Right lobe of liver (tissue), 6 donors: Measurements from ENCODE around the gene UTS2R. TPM values are rescaled to one million over a fixed set of nuclear protein-coding genes. Genes with fewer than 3 reads are reported as not detected.
"Not testable (repeated sequence)": the region's sequence is repeated elsewhere in the genome, so short reads cannot be mapped to it uniquely, and the experiment has no call there.

ENCODE experiments used
- ATAC-seq, 4 donors: fragments of 200-7000 bp; cut with Tn5 transposase; one replicate each; pipeline ENCODE4 v1.9.1; 2020; ENCODE audit warnings: mild to moderate bottlenecking in 4 of 4, moderate library complexity in 4 of 4
- DNase-seq, 3 donors: peaks; one replicate each; pipeline ENCODE4 v3.0.0-alpha.2; 2020
- H3K27ac ChIP-seq, 3 donors: fragments of 200-600 bp; one replicate each; pipeline ENCODE4 v1.8.0; 2022
- H3K27me3 ChIP-seq, 2 donors: fragments of 200-600 bp; one replicate each; pipeline ENCODE4 v1.8.0; 2022
- H3K36me3 ChIP-seq, 4 donors: fragments of 200-600 bp; sonication (generic) in 1 of 4; one replicate each; pipeline versions ENCODE4 v1.5.1 to v1.8.0; 2017 to 2022; ENCODE audit warnings: control low read depth in 1 of 4
- H3K4me1 ChIP-seq, 4 donors: fragments of 200-600 bp; sonication (generic) in 1 of 4; one replicate each; pipeline versions ENCODE4 v1.5.1 to v1.8.0; 2017 to 2022; ENCODE audit warnings: control low read depth in 1 of 4
- H3K4me3 ChIP-seq, 3 donors: fragments of 200-600 bp; one replicate each; pipeline ENCODE4 v1.8.0; 2022
- H3K9me3 ChIP-seq, 4 donors: fragments of 200-600 bp; sonication (generic) in 1 of 4; one replicate each; pipeline versions ENCODE4 v1.5.1 to v1.8.0; 2017 to 2022; ENCODE audit warnings: control low read depth in 1 of 4
- CTCF ChIP-seq, 4 donors: fragments of 200-600 bp in 3 of 4; fragments of 450-650 bp in 1 of 4; IDR thresholded peaks; one replicate each; pipeline versions ENCODE4 v1.5.1 to v1.8.0; 2016 to 2022; ENCODE audit warnings: antibody characterized with exemption in 4 of 4, mild to moderate bottlenecking in 2 of 4
- POLR2A ChIP-seq: fragments of 450-650 bp; IDR thresholded peaks from one replicate; pipeline ENCODE4 v1.6.1; 2017; ENCODE audit warnings: antibody characterized with exemption, mild to moderate bottlenecking
- WGBS: methylation state at CpG from one replicate; pipeline ENCODE4 v1.1.6; 2018; ENCODE audit warnings: low coverage, low lambda C conversion rate; ENCODE audit not compliant: insufficient coverage; ENCODE audit errors: missing lambda C conversion rate; 5-methylcytosine and 5-hydroxymethylcytosine counted together
- intact Hi-C, 2 donors: fragments of 100-400 bp; cut with DNase I; formaldehyde crosslinking; loops; one replicate each; pipeline versions ENCODE4 v1.11.2 to v1.14.1; 2022
- total RNA-seq, 6 experiments: library from RNA; depleted of rRNA in 2 of 6; stranded (reverse); fragments of >200 nt in 2 of 6; fragmentation: NEBNext Ultra II Directional in 3 of 6; extraction: Animal tissue kit (Norgen Biotek cat#: 25700) in 3 of 6; gene quantifications; one replicate each; pipeline versions ENCODE4 v1.1.0 to v1.2.4, GENCODE V29; 2016 to 2023
- donor health status: DM: no; HTN: yes; CAD: no.
- donor health status: DM: no; HTN: no; CAD: no.
- donor health status: DM: no; HTN: no; CAD: no.
- donor health status: DM: no; HTN: yes; CAD: no.
- donor health status: DM: no; HTN: yes; CAD: no.

Gene UTS2R
- total RNA-seq, 6 experiments from 2014 or later: not detected

- H3K36me3 ChIP-seq: no peaks in the 10 kb centered on the region
- H3K4me3 ChIP-seq: no peak overlapping the region
- no peak for TF ChIP-seq POLR2A
- TF ChIP-seq CTCF (IDR thresholded peaks at IDR 0.05): no peak
- WGBS: 46% methylated on average over 18 of the region's 23 CpGs
- no peak overlapping the region for H3K27ac ChIP-seq
- ATAC-seq: peak in 1 of 4 donors; percentile 5
- H3K4me1 ChIP-seq: peaks cover 0 to 19% (median 6%) of the 10 kb centered on the region in 4 donors
- H3K9me3 ChIP-seq: no peaks in the 10 kb centered on the region
- H3K27me3 ChIP-seq: no peaks in the 10 kb centered on the region
- DNase-seq: peak in 1 of 3 donors; percentile 11
- intact Hi-C loops: no loop called here
These were observed 9.5 kb downstream of the UTS2R start for GRCh38 chr17:82380860-82381702.

- intact Hi-C loops, H3K27ac ChIP-seq, H3K9me3 ChIP-seq, H3K36me3 ChIP-seq, H3K4me3 ChIP-seq, ATAC-seq, H3K27me3 ChIP-seq: not testable (repeated sequence)
- peak in 1 of 3 donors; percentile 21 for DNase-seq
- H3K4me1 ChIP-seq: peaks cover 0 to 19% (median 6%) of the 10 kb centered on the region in 4 donors
- WGBS: 0% methylated on average over 1 of the region's 10 CpGs
These were observed 10.1 kb downstream of the UTS2R start for GRCh38 chr17:82381703-82382009.

- peak in 1 of 3 donors; percentile 17 for DNase-seq
- H3K27ac ChIP-seq, H3K27me3 ChIP-seq, H3K4me3 ChIP-seq, H3K36me3 ChIP-seq, ATAC-seq, H3K9me3 ChIP-seq, intact Hi-C loops: not testable (repeated sequence)
- WGBS: 60% methylated on average over 3 of the region's 21 CpGs
- peaks cover 0 to 19% (median 6%) of the 10 kb centered on the region in 4 donors for H3K4me1 ChIP-seq
These were observed 10.8 kb downstream of the UTS2R start for GRCh38 chr17:82382220-82382932.

- Histone ChIP-seq H3K27ac (no peak overlapping the region), H3K9me3 (no peaks in the 10 kb centered on the region), H3K4me3 (no peak overlapping the region), H3K4me1 (peaks cover 0 to 19% (median 6%) of the 10 kb centered on the region in 4 donors), H3K27me3 (no peaks in the 10 kb centered on the region), H3K36me3 (no peaks in the 10 kb centered on the region)
- WGBS: 50% methylated on average over 1 of the region's 11 CpGs
- DNase-seq (no peak), ATAC-seq (no peak)
- no peak for TF ChIP-seq CTCF (IDR thresholded peaks at IDR 0.05)
- TF ChIP-seq POLR2A: no peak
- intact Hi-C loops: no loop called here
These were observed 11.3 kb downstream of the UTS2R start for GRCh38 chr17:82382933-82383255.

- DNase-seq (peak in 1 of 3 donors; percentile 38), ATAC-seq (no peak)
- 66% methylated on average over 8 of the region's 18 CpGs for WGBS
- H3K36me3 ChIP-seq: no peaks in the 10 kb centered on the region
- H3K4me3 ChIP-seq: no peak overlapping the region
- no peaks in the 10 kb centered on the region for H3K9me3 ChIP-seq
- no peak for TF ChIP-seq CTCF (IDR thresholded peaks at IDR 0.05)
- TF ChIP-seq POLR2A: no peak
- intact Hi-C loops: no loop called here
- H3K27ac ChIP-seq: no peak overlapping the region
- H3K27me3 ChIP-seq: no peaks in the 10 kb centered on the region
- H3K4me1 ChIP-seq: peaks cover 0 to 19% (median 6%) of the 10 kb centered on the region in 4 donors
These were observed 11.8 kb downstream of the UTS2R start for GRCh38 chr17:82383411-82383810.
